Lower leg skin (tissue), 4 donors: ENCODE results near the gene WASF1. TPM values are rescaled to one million over a fixed set of nuclear protein-coding genes. Genes with fewer than 3 reads are reported as not detected.
A peak's percentile ranks its signal among the peaks of the same experiment; 100 is the strongest.

Experiments
- DNase-seq, 2 donors: peaks; one replicate each; pipeline ENCODE4 v3.0.0-alpha.2; 2019; ENCODE audit warnings: low spot score in 2 of 2
- H3K4me3 ChIP-seq: fragments of 200-600 bp; sonication (generic); 2 replicates; pipeline ENCODE4 v1.5.1; 2017; ENCODE audit warnings: mild to moderate bottlenecking, low read depth; ENCODE audit not compliant: poor library complexity, severe bottlenecking
- CTCF ChIP-seq, 3 donors: fragments of 450-650 bp; IDR thresholded peaks; one replicate each; pipeline ENCODE4 v1.5.1; 2016; ENCODE audit warnings: antibody characterized with exemption in 3 of 3, mild to moderate bottlenecking in 3 of 3, moderate library complexity in 2 of 3
- POLR2A ChIP-seq, 2 donors: fragments of 450-650 bp; IDR thresholded peaks; one replicate each; pipeline ENCODE4 v1.6.1; 2016 to 2017; ENCODE audit warnings: antibody characterized with exemption in 2 of 2, mild to moderate bottlenecking in 1 of 2, moderate library complexity in 1 of 2
- WGBS, 2 donors: methylation state at CpG; one replicate each; pipeline ENCODE4 v1.1.5; 2018; 5-methylcytosine and 5-hydroxymethylcytosine counted together
- intact Hi-C: fragments of 100-400 bp; cut with DNase I; formaldehyde crosslinking; loops from one replicate; pipeline ENCODE4 v1.15.0; 2023; ENCODE audit warnings: low total_unique reads
- total RNA-seq, 4 donors: library from RNA; depleted of rRNA; stranded (reverse); fragments of >200 nt; gene quantifications; one replicate each; pipeline ENCODE4 v1.1.0, GENCODE V29; 2016

The WASF1 gene
- total RNA-seq, result 1 to 10 TPM; 3.2 to 8.6 (median 7.6) TPM

DNA sequence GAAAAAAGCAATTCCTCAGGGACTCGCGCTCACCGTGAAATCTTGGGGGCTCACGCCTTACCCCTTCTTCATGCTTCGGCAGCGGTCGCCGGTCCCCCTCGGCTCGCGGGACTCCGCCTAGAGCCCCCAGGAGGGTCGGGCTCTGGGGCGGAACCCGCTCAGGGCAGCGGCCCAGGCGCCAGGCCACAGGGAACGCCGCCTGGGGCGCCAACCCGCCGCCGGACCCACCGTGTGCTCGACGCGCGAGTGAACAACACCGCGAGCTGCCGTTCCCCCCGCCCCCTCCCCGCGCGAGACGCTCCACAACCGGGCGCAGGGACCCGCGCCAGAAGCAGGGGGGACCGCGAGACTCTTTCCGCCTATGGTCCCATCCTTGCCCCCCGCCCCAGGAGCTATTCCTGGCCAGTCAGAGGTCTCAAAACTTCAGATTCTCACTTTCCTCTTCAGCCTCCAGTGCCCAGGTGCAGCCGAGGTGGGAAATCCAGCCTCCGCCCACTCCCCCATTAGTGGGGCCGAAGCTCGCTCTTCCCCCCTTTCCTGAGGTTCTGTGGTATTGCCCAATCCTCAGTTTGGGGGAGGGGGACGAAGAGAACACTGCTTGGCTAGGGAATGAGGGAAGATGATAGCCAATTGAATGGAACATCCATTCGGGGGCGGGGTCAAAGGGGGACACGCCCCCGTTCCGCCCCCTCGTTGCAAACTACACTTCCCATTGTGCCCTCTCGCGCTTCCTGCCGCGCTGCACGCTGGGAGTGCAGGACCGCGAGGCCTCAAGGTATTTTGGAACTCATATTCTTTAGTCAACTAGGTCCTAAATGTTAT is at the start of gene WASF1:
Gene WASF1 (minus strand): TSS at position 265 of the 822 bp plus-strand sequence. CDS start 52,069 bp downstream, outside the sequence.
- H3K4me3 ChIP-seq, result peak within 1 kb of the TSS; percentile 90
- DNase-seq, result peak; percentile 95 to 99
- intact Hi-C loops, result loop anchor here (10.0 kb wide), 1 partner anchor 135 kb away; no protein-coding TSS in a partner anchor
- TF ChIP-seq CTCF (IDR thresholded peaks at IDR 0.05), result no peak
- TF ChIP-seq POLR2A (IDR thresholded peaks at IDR 0.05), result no peak
- WGBS, 2 donors, result 1 to 2% methylated on average over 32 to 55 of the region's 62 CpGs

GRCh38 chr6:110226261-110226660 is 46.8 kb upstream of the WASF1 start:
- no peak overlapping the region for H3K4me3 ChIP-seq
- WGBS, 2 donors, result 100% methylated on average over 1 of the region's 1 CpG
- no peak for DNase-seq
- intact Hi-C loops, result no loop called here
- TF ChIP-seq CTCF (IDR thresholded peaks at IDR 0.05) (no peak), POLR2A (IDR thresholded peaks at IDR 0.05) (no peak)

- no peak for DNase-seq
- intact Hi-C loops, result no loop called here
- TF ChIP-seq POLR2A (IDR thresholded peaks at IDR 0.05) (no peak), CTCF (IDR thresholded peaks at IDR 0.05) (no peak)
- H3K4me3 ChIP-seq, result no peak overlapping the region
Measured at GRCh38 chr6:110221738-110222137, 42.3 kb upstream of the WASF1 start.

DNA sequence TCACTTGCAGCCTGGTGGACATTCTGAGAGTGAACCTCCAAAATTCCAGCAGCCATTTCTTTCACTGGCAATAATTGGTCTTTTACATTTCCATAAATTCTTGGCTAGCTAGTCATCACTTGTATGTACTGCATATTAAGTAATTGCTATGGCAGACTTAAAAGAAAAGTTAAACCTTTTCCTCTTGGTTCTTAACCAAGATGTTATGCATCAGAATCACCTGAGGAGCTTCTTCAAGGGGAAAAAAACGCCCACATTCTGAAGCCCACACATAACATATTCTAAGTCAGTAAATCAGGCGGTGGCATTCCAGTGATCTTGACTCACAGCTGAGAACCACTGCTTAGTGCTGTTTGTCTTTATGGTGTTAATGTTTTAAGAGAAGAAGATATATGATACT is 37.8 kb upstream of the WASF1 start:
- 59 to 64% methylated on average over 2 of the region's 2 CpGs for WGBS, 2 donors
- intact Hi-C loops, result no loop called here
- no peak for DNase-seq
- H3K4me3 ChIP-seq, result no peak overlapping the region
- TF ChIP-seq CTCF (IDR thresholded peaks at IDR 0.05) (no peak), POLR2A (IDR thresholded peaks at IDR 0.05) (no peak)

DNA sequence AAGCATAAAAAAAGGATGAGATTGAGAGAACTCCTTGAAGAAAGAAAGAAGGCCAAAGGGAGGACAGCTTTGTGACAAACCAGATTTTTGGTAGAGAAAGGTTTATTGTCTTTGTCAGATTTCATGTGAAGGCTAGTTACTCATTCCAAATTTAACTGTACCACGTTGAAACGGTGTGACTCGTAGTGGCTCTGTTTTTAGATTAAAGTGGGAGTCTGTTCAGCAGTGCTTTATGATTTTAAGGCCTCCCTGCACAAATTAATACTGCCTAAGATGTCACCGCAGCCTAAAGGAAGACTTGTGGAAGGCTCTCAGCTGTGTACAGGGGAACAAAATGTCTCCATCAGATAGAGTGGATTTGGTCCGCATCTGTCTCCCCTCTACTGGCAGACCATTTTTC is 36.7 kb upstream of the WASF1 start:
- intact Hi-C loops, result no loop called here
- no peak for TF ChIP-seq POLR2A (IDR thresholded peaks at IDR 0.05)
- no peak for TF ChIP-seq CTCF (IDR thresholded peaks at IDR 0.05)
- no peak overlapping the region for H3K4me3 ChIP-seq
- 78 to 86% methylated on average over 5 of the region's 5 CpGs for WGBS, 2 donors
- no peak for DNase-seq
